ENCODE results near the gene SCYGR8. TPM values are rescaled to one million over a fixed set of nuclear protein-coding genes. Genes with fewer than 3 reads are reported as not detected.
A peak's percentile ranks its signal among the peaks of the same experiment; 100 is the strongest.
"Not testable (repeated sequence)": the region's sequence is repeated elsewhere in the genome, so short reads cannot be mapped to it uniquely, and the experiment has no call there.

The SCYGR8 gene
- not detected for total RNA-seq
- polyA plus RNA-seq, result not detected

GRCh38 chr2:227745594-227745993 is at the start of gene SCYGR8:
TSS of gene SCYGR8 (plus strand) at chr2:227745894. CDS start at chr2:227745894, 0 bp downstream.
- no peak for DNase-seq (ENCODE audit: extremely low spot score)
- Histone ChIP-seq H3K4me1 (ENCODE audit: insufficient read depth) (no peaks in the 10 kb centered on the region), H3K27ac (ENCODE audit: low read depth) (no peak within 1 kb of the TSS), H3K4me3 (ENCODE audit: low read depth, low read length) (no peak within 1 kb of the TSS), H3K36me3 (ENCODE audit: insufficient read depth) (no peaks in the 10 kb centered on the region)
- WGBS, result 86% methylated on average over 5 of the region's 9 CpGs

GRCh38 chr2:227696990-227697679 is 48.6 kb upstream of the SCYGR8 start:
- Histone ChIP-seq H3K4me3 (ENCODE audit: low read depth, low read length) (no peak overlapping the region), H3K36me3 (ENCODE audit: insufficient read depth) (no peaks in the 10 kb centered on the region), H3K27ac (ENCODE audit: low read depth) (no peak overlapping the region), H3K4me1 (ENCODE audit: insufficient read depth) (no peaks in the 10 kb centered on the region)
- WGBS, result 47% methylated on average over 2 of the region's 2 CpGs
- DNase-seq (ENCODE audit: extremely low spot score), result no peak

GRCh38 chr2:227701556-227701955 is 44.1 kb upstream of the SCYGR8 start:
- Histone ChIP-seq H3K36me3 (ENCODE audit: insufficient read depth) (peaks cover 2% of the 10 kb centered on the region), H3K27ac (ENCODE audit: low read depth) (no peak overlapping the region), H3K4me3 (ENCODE audit: low read depth, low read length) (no peak overlapping the region), H3K4me1 (ENCODE audit: insufficient read depth) (no peaks in the 10 kb centered on the region)
- DNase-seq (ENCODE audit: extremely low spot score), result no peak
- 55% methylated on average over 3 of the region's 3 CpGs for WGBS

- Histone ChIP-seq H3K27ac (ENCODE audit: low read depth) (no peak overlapping the region), H3K36me3 (ENCODE audit: insufficient read depth) (peaks cover 2% of the 10 kb centered on the region), H3K4me3 (ENCODE audit: low read depth, low read length) (no peak overlapping the region), H3K4me1 (ENCODE audit: insufficient read depth) (no peaks in the 10 kb centered on the region)
- 46% methylated on average over 4 of the region's 4 CpGs for WGBS
- DNase-seq (ENCODE audit: extremely low spot score), result no peak
These were observed 42.4 kb upstream of the SCYGR8 start for GRCh38 chr2:227703280-227703732.

GRCh38 chr2:227703961-227704360 is 41.7 kb upstream of the SCYGR8 start:
- DNase-seq (ENCODE audit: extremely low spot score), result no peak
- H3K36me3 ChIP-seq (ENCODE audit: insufficient read depth), result peaks cover 2% of the 10 kb centered on the region
- H3K27ac ChIP-seq (ENCODE audit: low read depth), result no peak overlapping the region
- no peaks in the 10 kb centered on the region for H3K4me1 ChIP-seq (ENCODE audit: insufficient read depth)
- H3K4me3 ChIP-seq (ENCODE audit: low read depth, low read length), result no peak overlapping the region
- 79% methylated on average over 3 of the region's 3 CpGs for WGBS

GRCh38 chr2:227706859-227707258 is 38.8 kb upstream of the SCYGR8 start:
- no peak for DNase-seq (ENCODE audit: extremely low spot score)
- Histone ChIP-seq H3K27ac (ENCODE audit: low read depth) (no peak overlapping the region), H3K36me3 (ENCODE audit: insufficient read depth) (peaks cover 2% of the 10 kb centered on the region), H3K4me3 (ENCODE audit: low read depth, low read length) (no peak overlapping the region), H3K4me1 (ENCODE audit: insufficient read depth) (no peaks in the 10 kb centered on the region)
- 89% methylated on average over 4 of the region's 4 CpGs for WGBS

GRCh38 chr2:227707390-227707789 is 38.3 kb upstream of the SCYGR8 start:
- WGBS, result 88% methylated on average over 6 of the region's 6 CpGs
- DNase-seq (ENCODE audit: extremely low spot score), result no peak
- Histone ChIP-seq H3K4me1 (ENCODE audit: insufficient read depth) (no peaks in the 10 kb centered on the region), H3K36me3 (ENCODE audit: insufficient read depth) (peaks cover 2% of the 10 kb centered on the region), H3K4me3 (ENCODE audit: low read depth, low read length) (no peak overlapping the region), H3K27ac (ENCODE audit: low read depth) (no peak overlapping the region)

GRCh38 chr2:227710986-227711385 is 34.7 kb upstream of the SCYGR8 start:
- no peak overlapping the region for H3K27ac ChIP-seq (ENCODE audit: low read depth)
- no peak for DNase-seq (ENCODE audit: extremely low spot score)
- 92% methylated on average over 7 of the region's 7 CpGs for WGBS
- H3K36me3 ChIP-seq (ENCODE audit: insufficient read depth), result no peaks in the 10 kb centered on the region
- H3K4me1 ChIP-seq (ENCODE audit: insufficient read depth), result no peaks in the 10 kb centered on the region
- H3K4me3 ChIP-seq (ENCODE audit: low read depth, low read length), result no peak overlapping the region

- Histone ChIP-seq H3K36me3 (ENCODE audit: insufficient read depth) (no peaks in the 10 kb centered on the region), H3K27ac (ENCODE audit: low read depth) (no peak overlapping the region), H3K4me1 (ENCODE audit: insufficient read depth) (no peaks in the 10 kb centered on the region), H3K4me3 (ENCODE audit: low read depth, low read length) (no peak overlapping the region)
- 98% methylated on average over 1 of the region's 1 CpG for WGBS
- no peak for DNase-seq (ENCODE audit: extremely low spot score)
These were observed 32.4 kb upstream of the SCYGR8 start for GRCh38 chr2:227713291-227713690.

- no peak for DNase-seq (ENCODE audit: extremely low spot score)
- Histone ChIP-seq H3K4me1 (ENCODE audit: insufficient read depth) (no peaks in the 10 kb centered on the region), H3K36me3 (ENCODE audit: insufficient read depth) (no peaks in the 10 kb centered on the region), H3K27ac (ENCODE audit: low read depth) (no peak overlapping the region), H3K4me3 (ENCODE audit: low read depth, low read length) (no peak overlapping the region)
- 97% methylated on average over 2 of the region's 2 CpGs for WGBS
These were observed 29.2 kb upstream of the SCYGR8 start for GRCh38 chr2:227716501-227716900.

GRCh38 chr2:227717687-227718567 is 27.8 kb upstream of the SCYGR8 start, which contains the start of gene SLC19A3:
TSS of gene SLC19A3 (minus strand) at chr2:227718028. CDS start at chr2:227702318, 15,710 bp downstream.
- 2% methylated on average over 35 of the region's 35 CpGs for WGBS
- Histone ChIP-seq H3K4me3 (ENCODE audit: low read depth, low read length) (peak within 1 kb of the TSS; percentile 34), H3K27ac (ENCODE audit: low read depth) (no peak within 1 kb of the TSS), H3K36me3 (ENCODE audit: insufficient read depth) (no peaks in the 10 kb centered on the region), H3K4me1 (ENCODE audit: insufficient read depth) (no peaks in the 10 kb centered on the region)
- DNase-seq (ENCODE audit: extremely low spot score), result peak; percentile 58

- Histone ChIP-seq H3K4me3 (ENCODE audit: low read depth, low read length) (no peak overlapping the region), H3K27ac (ENCODE audit: low read depth) (no peak overlapping the region), H3K36me3 (ENCODE audit: insufficient read depth) (no peaks in the 10 kb centered on the region), H3K4me1 (ENCODE audit: insufficient read depth) (no peaks in the 10 kb centered on the region)
- 90% methylated on average over 4 of the region's 4 CpGs for whole genome bisulfite sequencing
- no peak for DNase-seq (ENCODE audit: extremely low spot score)
These were observed 26.1 kb upstream of the SCYGR8 start for GRCh38 chr2:227719641-227720040.

GRCh38 chr2:227720680-227721079 is 25.0 kb upstream of the SCYGR8 start:
- Histone ChIP-seq H3K4me1 (ENCODE audit: insufficient read depth) (no peaks in the 10 kb centered on the region), H3K27ac (ENCODE audit: low read depth) (no peak overlapping the region), H3K36me3 (ENCODE audit: insufficient read depth) (no peaks in the 10 kb centered on the region), H3K4me3 (ENCODE audit: low read depth, low read length) (no peak overlapping the region)
- no peak for DNase-seq (ENCODE audit: extremely low spot score)
- 90% methylated on average over 4 of the region's 4 CpGs for WGBS

- H3K4me1 ChIP-seq (ENCODE audit: insufficient read depth); H3K36me3 ChIP-seq (ENCODE audit: insufficient read depth); H3K27ac ChIP-seq (ENCODE audit: low read depth); H3K4me3 ChIP-seq (ENCODE audit: low read depth, low read length); DNase-seq (ENCODE audit: extremely low spot score): not testable (repeated sequence)
- 73% methylated on average over 7 of the region's 7 CpGs for WGBS
These were observed 22.9 kb upstream of the SCYGR8 start for GRCh38 chr2:227722821-227723220.
